Activated CD4-positive, alpha-beta memory T cell treated with anti-CD3 and anti-CD28 coated beads for 36 hours (primary cell): Measurements from ENCODE around the gene SLC44A3. TPM values are rescaled to one million over a fixed set of nuclear protein-coding genes. Genes with fewer than 3 reads are reported as not detected.

Source experiments
- CTCF ChIA-PET: fragments of 350-600 bp; sonication (Branson Sonifier 250); formaldehyde crosslinking; loops from one replicate; lab custom pipeline; 2021; ENCODE audit warnings: antibody characterized with exemption, inconsistent platforms; lab: Charles Lee
- POLR2A ChIA-PET: fragments of 350-600 bp; sonication (Branson Sonifier 250); formaldehyde crosslinking; loops from one replicate; lab custom pipeline; 2021; ENCODE audit warnings: antibody characterized with exemption; lab: Charles Lee
- DNase-seq: peaks from one replicate; pipeline ENCODE4 v3.0.0-alpha.2; 2020
- H3K27ac Mint-ChIP-seq: one replicate; pipeline ENCODE4 v1.8.0; 2021; ENCODE audit warnings: mixed read lengths
- H3K27me3 Mint-ChIP-seq: one replicate; pipeline ENCODE4 v1.8.0; 2021; ENCODE audit warnings: mixed read lengths
- H3K36me3 Mint-ChIP-seq: one replicate; pipeline ENCODE4 v1.8.0; 2021; ENCODE audit warnings: mixed read lengths
- H3K4me1 Mint-ChIP-seq: one replicate; pipeline ENCODE4 v1.8.0; 2021; ENCODE audit warnings: low read depth, mixed read lengths
- H3K4me3 Mint-ChIP-seq: one replicate; pipeline ENCODE4 v1.8.0; 2021; ENCODE audit warnings: mild to moderate bottlenecking, mixed read lengths
- H3K9me3 Mint-ChIP-seq: one replicate; pipeline ENCODE4 v1.8.0; 2021; ENCODE audit warnings: mixed read lengths
- intact Hi-C: fragments of 100-400 bp; cut with micrococcal nuclease; formaldehyde crosslinking; loops from one replicate; pipeline ENCODE4 v1.15.1; 2023
- total RNA-seq, 2 experiments: library from RNA; stranded (reverse); gene quantifications; one replicate each; pipeline ENCODE4 v1.2.3, GENCODE V29; 2021

The SLC44A3 gene
- total RNA-seq, 2 experiments from 2014 or later, result 0.10 to 0.21 TPM

- no peaks in the 10 kb centered on the region for H3K36me3 Mint-ChIP-seq
- H3K9me3 Mint-ChIP-seq, result no peaks in the 10 kb centered on the region
- intact Hi-C loops, result no loop called here
- POLR2A ChIA-PET, result no interaction called here
- H3K4me1 Mint-ChIP-seq, result no peaks in the 10 kb centered on the region
- no peaks in the 10 kb centered on the region for H3K27me3 Mint-ChIP-seq
- no peak overlapping the region for H3K27ac Mint-ChIP-seq
- no peak overlapping the region for H3K4me3 Mint-ChIP-seq
- CTCF ChIA-PET, result interaction anchor here (3.4 to 4.3 kb wide), 2 partner anchors 9 to 180 kb away, joined by 17 to 38 read pairs; no protein-coding TSS in a partner anchor
- DNase-seq, result no peak
Measured at GRCh38 chr1:94863919-94864318, 43.8 kb downstream of the SLC44A3 start.

- no peak overlapping the region for H3K4me3 Mint-ChIP-seq
- no peak overlapping the region for H3K27ac Mint-ChIP-seq
- H3K4me1 Mint-ChIP-seq, result no peaks in the 10 kb centered on the region
- CTCF ChIA-PET, result interaction anchor here (3.4 to 4.3 kb wide), 2 partner anchors 10 to 179 kb away, joined by 17 to 38 read pairs; no protein-coding TSS in a partner anchor
- intact Hi-C loops, result no loop called here
- no peaks in the 10 kb centered on the region for H3K9me3 Mint-ChIP-seq
- H3K27me3 Mint-ChIP-seq, result no peaks in the 10 kb centered on the region
- POLR2A ChIA-PET, result no interaction called here
- H3K36me3 Mint-ChIP-seq, result no peaks in the 10 kb centered on the region
- no peak for DNase-seq
Measured at GRCh38 chr1:94864821-94865220, 44.7 kb downstream of the SLC44A3 start.

GRCh38 chr1:94865360-94865759, 45.2 kb downstream of the SLC44A3 start:
- Mint-ChIP-seq H3K27ac (no peak overlapping the region), H3K4me3 (no peak overlapping the region), H3K36me3 (no peaks in the 10 kb centered on the region), H3K9me3 (no peaks in the 10 kb centered on the region), H3K4me1 (no peaks in the 10 kb centered on the region), H3K27me3 (no peaks in the 10 kb centered on the region)
- ChIA-PET CTCF (interaction anchor here (0.9 to 4.3 kb wide), 3 partner anchors 11 to 178 kb away, joined by 3 to 38 read pairs (median 17); no protein-coding TSS in a partner anchor), POLR2A (no interaction called here)
- intact Hi-C loops, result no loop called here
- DNase-seq, result no peak

GRCh38 chr1:94866164-94866807, 46.1 kb downstream of the SLC44A3 start:
- ChIA-PET POLR2A (no interaction called here), CTCF (interaction anchor here (0.9 to 4.3 kb wide), 3 partner anchors 12 to 177 kb away, joined by 3 to 38 read pairs (median 17); no protein-coding TSS in a partner anchor)
- Mint-ChIP-seq H3K4me1 (no peaks in the 10 kb centered on the region), H3K36me3 (no peaks in the 10 kb centered on the region), H3K27me3 (no peaks in the 10 kb centered on the region), H3K9me3 (no peaks in the 10 kb centered on the region), H3K4me3 (no peak overlapping the region), H3K27ac (no peak overlapping the region)
- DNase-seq, result no peak
- intact Hi-C loops, result no loop called here

- CTCF ChIA-PET, result interaction anchor here (1.9 kb wide), 1 partner anchor 16 kb away, joined by 4 read pairs; no protein-coding TSS in a partner anchor
- POLR2A ChIA-PET, result no interaction called here
- Mint-ChIP-seq H3K27me3 (no peaks in the 10 kb centered on the region), H3K27ac (no peak overlapping the region), H3K4me1 (no peaks in the 10 kb centered on the region), H3K4me3 (no peak overlapping the region), H3K36me3 (no peaks in the 10 kb centered on the region), H3K9me3 (no peaks in the 10 kb centered on the region)
- DNase-seq, result no peak
- intact Hi-C loops, result no loop called here
Measured at GRCh38 chr1:94871031-94871430, 50.9 kb downstream of the SLC44A3 start.

GRCh38 chr1:94872771-94873495, 52.8 kb downstream of the SLC44A3 start:
- H3K9me3 Mint-ChIP-seq, result no peaks in the 10 kb centered on the region
- peaks cover 2% of the 10 kb centered on the region for H3K27me3 Mint-ChIP-seq
- H3K4me1 Mint-ChIP-seq, result no peaks in the 10 kb centered on the region
- intact Hi-C loops, result no loop called here
- ChIA-PET CTCF (interaction anchor here (1.9 kb wide), 1 partner anchor 19 kb away, joined by 10 read pairs; no protein-coding TSS in a partner anchor), POLR2A (no interaction called here)
- no peak for DNase-seq
- H3K4me3 Mint-ChIP-seq, result no peak overlapping the region
- H3K36me3 Mint-ChIP-seq, result no peaks in the 10 kb centered on the region
- no peak overlapping the region for H3K27ac Mint-ChIP-seq

GRCh38 chr1:94873520-94874351, 53.6 kb downstream of the SLC44A3 start:
- intact Hi-C loops, result no loop called here
- Mint-ChIP-seq H3K4me1 (no peaks in the 10 kb centered on the region), H3K9me3 (no peaks in the 10 kb centered on the region), H3K27ac (no peak overlapping the region), H3K27me3 (peaks cover 2% of the 10 kb centered on the region), H3K4me3 (no peak overlapping the region), H3K36me3 (no peaks in the 10 kb centered on the region)
- ChIA-PET POLR2A (no interaction called here), CTCF (interaction anchor here (0.9 to 1.9 kb wide), 3 partner anchors 18 to 45 kb away, joined by 3 to 10 read pairs (median 3); no protein-coding TSS in a partner anchor)
- DNase-seq, result no peak

- Mint-ChIP-seq H3K36me3 (no peaks in the 10 kb centered on the region), H3K4me1 (no peaks in the 10 kb centered on the region), H3K9me3 (no peaks in the 10 kb centered on the region), H3K4me3 (no peak overlapping the region), H3K27me3 (peaks cover 2% of the 10 kb centered on the region), H3K27ac (no peak overlapping the region)
- no peak for DNase-seq
- POLR2A ChIA-PET, result no interaction called here
- intact Hi-C loops, result no loop called here
- CTCF ChIA-PET, result interaction anchor here (0.6 to 1.9 kb wide), 4 partner anchors 19 to 44 kb away, joined by 3 to 10 read pairs (median 3); no protein-coding TSS in a partner anchor
Measured at GRCh38 chr1:94874423-94874822, 54.3 kb downstream of the SLC44A3 start.

GRCh38 chr1:94875794-94876193, 55.6 kb downstream of the SLC44A3 start:
- H3K36me3 Mint-ChIP-seq, result no peaks in the 10 kb centered on the region
- no peaks in the 10 kb centered on the region for H3K4me1 Mint-ChIP-seq
- CTCF ChIA-PET, result interaction anchor here (2.2 kb wide), 1 partner anchor 21 kb away, joined by 8 read pairs; no protein-coding TSS in a partner anchor
- POLR2A ChIA-PET, result no interaction called here
- no peak overlapping the region for H3K4me3 Mint-ChIP-seq
- DNase-seq, result no peak
- intact Hi-C loops, result no loop called here
- no peak overlapping the region for H3K27ac Mint-ChIP-seq
- H3K27me3 Mint-ChIP-seq, result peaks cover 2% of the 10 kb centered on the region
- H3K9me3 Mint-ChIP-seq, result no peaks in the 10 kb centered on the region

- H3K4me1 Mint-ChIP-seq, result no peaks in the 10 kb centered on the region
- POLR2A ChIA-PET, result interaction anchor here (1.4 kb wide), 1 partner anchor 24 kb away, joined by 3 read pairs; no protein-coding TSS in a partner anchor
- intact Hi-C loops, result no loop called here
- H3K9me3 Mint-ChIP-seq, result no peaks in the 10 kb centered on the region
- H3K27me3 Mint-ChIP-seq, result peaks cover 2% of the 10 kb centered on the region
- no peak for DNase-seq
- no peak overlapping the region for H3K27ac Mint-ChIP-seq
- CTCF ChIA-PET, result interaction anchor here (2.2 kb wide), 1 partner anchor 22 kb away, joined by 8 read pairs; no protein-coding TSS in a partner anchor
- no peaks in the 10 kb centered on the region for H3K36me3 Mint-ChIP-seq
- no peak overlapping the region for H3K4me3 Mint-ChIP-seq
Measured at GRCh38 chr1:94876362-94876761, 56.2 kb downstream of the SLC44A3 start.

GRCh38 chr1:94878329-94878728, 58.2 kb downstream of the SLC44A3 start:
- ChIA-PET POLR2A (no interaction called here), CTCF (interaction anchor here (1.4 kb wide), 1 partner anchor 165 kb away, joined by 3 read pairs; no protein-coding TSS in a partner anchor)
- no peak overlapping the region for H3K27ac Mint-ChIP-seq
- H3K4me1 Mint-ChIP-seq, result peaks cover 1% of the 10 kb centered on the region
- H3K36me3 Mint-ChIP-seq, result no peaks in the 10 kb centered on the region
- DNase-seq, result no peak
- intact Hi-C loops, result no loop called here
- no peaks in the 10 kb centered on the region for H3K9me3 Mint-ChIP-seq
- no peak overlapping the region for H3K4me3 Mint-ChIP-seq
- H3K27me3 Mint-ChIP-seq, result peaks cover 2% of the 10 kb centered on the region
